HepG2 (cell line): Measurements from ENCODE around the gene LENG1. TPM values are rescaled to one million over a fixed set of nuclear protein-coding genes. Genes with fewer than 3 reads are reported as not detected.
A peak's percentile ranks its signal among the peaks of the same experiment; 100 is the strongest.

Source experiments
- ARHGAP35 ChIP-seq: sonication (generic); formaldehyde crosslinking; IDR thresholded peaks from 2 replicates; pipeline ENCODE4 v1.9.0; 2022; ENCODE audit warnings: mild to moderate bottlenecking, inconsistent platforms, moderate library complexity, missing genetic modification reagents, borderline replicate concordance
- ARNTL ChIP-seq: sonication (generic); formaldehyde crosslinking; IDR thresholded peaks from 2 replicates; pipeline ENCODE4 v1.4.0; 2020; ENCODE audit warnings: mild to moderate bottlenecking, missing genetic modification reagents
- ASH2L ChIP-seq: fragments of 300-600, 200-600 bp; sonication (generic); IDR thresholded peaks from 2 replicates; pipeline ENCODE4 v1.7.0; 2017; ENCODE audit warnings: low read depth, mild to moderate bottlenecking, moderate library complexity, mixed read lengths, low read length; ENCODE audit not compliant: insufficient read length
- BHLHE40 ChIP-seq: IDR thresholded peaks from 2 replicates; pipeline ENCODE4 v1.6.1; 2011; ENCODE audit warnings: low read length, improper control_type of control experiment
- BORCS8-MEF2B ChIP-seq: sonication (generic); formaldehyde crosslinking; IDR thresholded peaks from 2 replicates; pipeline ENCODE4 v1.8.0; 2022; ENCODE audit warnings: mild to moderate bottlenecking, missing genetic modification reagents
- DMAP1 ChIP-seq: IDR thresholded peaks from 2 replicates; pipeline ENCODE4 v1.6.1; 2016
- ERF ChIP-seq: IDR thresholded peaks from 2 replicates; pipeline ENCODE4 v1.6.1; 2018; ENCODE audit warnings: missing biosample characterization, missing genetic modification reagents
- FOXO1 ChIP-seq: sonication (generic); formaldehyde crosslinking; IDR thresholded peaks from 2 replicates; pipeline ENCODE4 v1.4.0; 2020; ENCODE audit warnings: missing genetic modification reagents
- HCFC1 ChIP-seq: fragments of 150-350 bp; IDR thresholded peaks from 2 replicates; pipeline ENCODE4 v1.6.1; 2014; ENCODE audit warnings: low read depth, low read length
- HNRNPL ChIP-seq: fragments of 200-400 bp; formaldehyde crosslinking; IDR thresholded peaks from 2 replicates; pipeline ENCODE4 v1.6.1; 2017; ENCODE audit warnings: mild to moderate bottlenecking, low read depth, low read length
- JUN ChIP-seq: sonication (generic); formaldehyde crosslinking; IDR thresholded peaks from 2 replicates; pipeline ENCODE4 v1.4.0; 2020; ENCODE audit warnings: mild to moderate bottlenecking, missing genetic modification reagents
- KDM2A ChIP-seq: sonication (generic); formaldehyde crosslinking; IDR thresholded peaks from 2 replicates; pipeline ENCODE4 v1.4.0; 2020; ENCODE audit warnings: low read depth, missing genetic modification reagents, borderline replicate concordance
- MXD3 ChIP-seq: IDR thresholded peaks from 2 replicates; pipeline ENCODE4 v1.6.1; 2016; ENCODE audit warnings: mild to moderate bottlenecking, missing biosample characterization, missing genetic modification reagents
- NAIF1 ChIP-seq: sonication (generic); formaldehyde crosslinking; IDR thresholded peaks from 2 replicates; pipeline ENCODE4 v1.5.0; 2020; ENCODE audit warnings: mild to moderate bottlenecking, missing genetic modification reagents, borderline replicate concordance
- NFKBIZ ChIP-seq: IDR thresholded peaks from 2 replicates; pipeline ENCODE4 v1.6.1; 2018; ENCODE audit warnings: missing genetic modification reagents, missing compliant biosample characterization
- PBX2 ChIP-seq: IDR thresholded peaks from 2 replicates; pipeline ENCODE4 v1.6.1; 2016; ENCODE audit warnings: control low read depth
- RBM39 ChIP-seq: fragments of 200-400 bp; formaldehyde crosslinking; IDR thresholded peaks from one replicate; pipeline ENCODE4 v1.6.1; 2018; ENCODE audit warnings: antibody characterized with exemption, mild to moderate bottlenecking, low read depth, low read length; ENCODE audit not compliant: poor library complexity, severe bottlenecking
- RFX3 ChIP-seq: IDR thresholded peaks from 2 replicates; pipeline ENCODE4 v1.6.1; 2016; ENCODE audit warnings: missing biosample characterization, missing genetic modification reagents
- SP5 ChIP-seq: IDR thresholded peaks from 2 replicates; pipeline ENCODE4 v1.6.1; 2016; ENCODE audit warnings: low read depth, borderline replicate concordance
- TBX2 ChIP-seq: sonication (generic); formaldehyde crosslinking; IDR thresholded peaks from 2 replicates; pipeline ENCODE4 v1.5.0; 2020; ENCODE audit warnings: missing genetic modification reagents, mild to moderate bottlenecking, borderline replicate concordance
- TEAD3 ChIP-seq: optimal IDR thresholded peaks from 2 replicates; pipeline ENCODE3; 2016; ENCODE audit warnings: borderline replicate concordance
- ZFY ChIP-seq: sonication (generic); formaldehyde crosslinking; IDR thresholded peaks from 2 replicates; pipeline ENCODE4 v1.4.0; 2020; ENCODE audit warnings: missing genetic modification reagents
- ZNF251 ChIP-seq: sonication (generic); formaldehyde crosslinking; IDR thresholded peaks from 2 replicates; pipeline ENCODE4 v1.9.0; 2021; ENCODE audit warnings: mild to moderate bottlenecking, missing genetic modification reagents
- ZNF317 ChIP-seq: sonication (generic); formaldehyde crosslinking; IDR thresholded peaks from 2 replicates; pipeline ENCODE4 v1.5.0; 2020; ENCODE audit warnings: mild to moderate bottlenecking, missing genetic modification reagents
- ZNF337 ChIP-seq: sonication (generic); formaldehyde crosslinking; IDR thresholded peaks from 2 replicates; pipeline ENCODE4 v1.5.1; 2020; ENCODE audit warnings: missing genetic modification reagents, low read depth, mild to moderate bottlenecking, borderline replicate concordance
- ZNF501 ChIP-seq: sonication (generic); formaldehyde crosslinking; IDR thresholded peaks from 2 replicates; pipeline ENCODE4 v1.5.1; 2020; ENCODE audit warnings: mild to moderate bottlenecking, moderate library complexity, missing genetic modification reagents
- ZNF768 ChIP-seq: sonication (generic); formaldehyde crosslinking; IDR thresholded peaks from 2 replicates; pipeline ENCODE4 v1.4.0; 2020; ENCODE audit warnings: missing genetic modification reagents
- polyA plus RNA-seq, 8 experiments: library from polyadenylated mRNA; depleted of rRNA in 3 of 8; stranded (reverse) in 7 of 8; unstranded in 1 of 8; fragments of >200 nt; fragmentation: Illumina TruSeq in 4 of 8; extraction: Trizol in 4 of 8; gene quantifications; 2 replicates each; pipeline versions ENCODE4 v1.2.1 to v1.2.3, GENCODE V29; 2011 to 2016; ENCODE audit warnings: low read depth in 4 of 8, missing spikeins in 1 of 8, mixed read lengths in 1 of 8; ENCODE audit not compliant: insufficient read depth in 1 of 8
- total RNA-seq, 5 experiments: library from RNA; depleted of rRNA; stranded (reverse); fragments of >200 nt; fragmentation: Illumina TruSeq; extraction: Trizol; gene quantifications; 2 replicates each; pipeline ENCODE4 v1.2.3, GENCODE V29; 2016; ENCODE audit warnings: low read depth in 1 of 5
- TF ChIP-seq, protein P1 (sequence below): sonication (generic); formaldehyde crosslinking; IDR thresholded peaks from 2 replicates; pipeline ENCODE4 v1.5.0; 2020; ENCODE audit warnings: mild to moderate bottlenecking, missing genetic modification reagents, moderate library complexity

The LENG1 gene
- total and polyA plus RNA-seq, 2 of the 13 experiments (the other 11 are each of a cell fraction or from before 2014, with no cell fraction given) = 1.8 to 3.8 TPM

DNA sequence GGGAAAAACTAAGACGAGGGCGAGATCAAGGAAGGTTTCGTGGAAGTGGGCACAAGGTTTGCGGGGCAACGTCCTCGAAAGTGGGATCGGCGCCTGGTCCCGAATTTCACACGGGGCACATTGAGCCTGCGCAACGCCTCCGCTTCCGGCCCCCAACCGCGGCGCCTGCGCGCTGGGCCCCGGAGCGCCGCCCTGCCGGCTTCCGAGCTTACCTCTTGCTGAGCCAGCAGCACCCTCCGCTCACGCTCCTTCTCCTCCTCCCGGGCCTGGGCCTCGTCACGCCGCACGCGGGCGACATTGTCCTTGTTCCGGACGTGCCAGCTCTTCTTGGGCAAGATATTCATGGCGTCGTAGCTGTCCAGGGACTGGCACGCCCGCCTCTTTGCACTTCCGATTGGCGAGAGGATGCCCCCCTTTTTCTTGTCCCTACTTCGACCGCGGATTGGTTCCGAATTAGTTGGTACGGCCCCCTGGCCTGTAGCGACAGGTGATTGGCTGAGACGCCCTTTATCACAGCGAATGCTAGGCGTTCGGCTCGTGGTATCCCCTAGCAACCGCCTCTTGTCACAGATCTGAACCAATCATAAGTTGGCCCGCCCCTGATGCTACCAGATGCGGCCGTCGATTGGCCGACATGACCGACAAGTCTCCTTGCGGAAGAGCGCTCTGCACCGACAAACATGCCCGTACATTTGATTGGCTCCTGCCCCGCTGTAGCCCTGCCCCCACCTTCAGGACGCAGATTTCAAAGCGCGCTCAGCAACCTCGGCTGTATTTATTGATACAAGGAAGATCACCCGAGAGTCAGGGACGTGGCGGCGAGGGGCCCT is at the start of gene LENG1 (continued):
- TF ChIP-seq RBM39 (peak; percentile 77), PBX2 (CRISPR knock-in tag) (peak; percentile 82), ARNTL (CRISPR knock-in tag) (0 out of 2 replicates have a peak, but pooled peaks have one; percentile 37), JUN (CRISPR knock-in tag) (0 out of 2 replicates have a peak, but pooled peaks have one; percentile 32), KDM2A (peak; percentile 72; the same call in 1 of the 2 replicates), TEAD3 (CRISPR knock-in tag) (peak; percentile 51), ZNF501 (CRISPR knock-in tag) (peak; percentile 15; the same call in 1 of the 2 replicates), FOXO1 (CRISPR knock-in tag) (peak; percentile 13; the same call in 1 of the 2 replicates), ARHGAP35 (CRISPR knock-in tag) (peak; percentile 42; the same call in 1 of the 2 replicates), NFKBIZ (0 out of 2 replicates have a peak, but pooled peaks have one; percentile 31), ERF (peak; percentile 64), HCFC1 (peak; percentile 45; the same call in 1 of the 2 replicates), ZNF337 (no peak), SP5 (no peak), BHLHE40 (peak; percentile 48; the same call in 1 of the 2 replicates), ASH2L (peak; percentile 84), BORCS8-MEF2B (CRISPR knock-in tag) (peak; percentile 39; the same call in 1 of the 2 replicates), ZNF768 (CRISPR knock-in tag) (peak; percentile 30; the same call in 1 of the 2 replicates), DMAP1 (CRISPR knock-in tag) (peak; percentile 83; the same call in 1 of the 2 replicates), ZFY (peak; percentile 55), ZNF251 (no peak), TBX2 (peak; percentile 45; the same call in 1 of the 2 replicates), MXD3 (CRISPR knock-in tag) (peak; percentile 41; the same call in 1 of the 2 replicates), NAIF1 (CRISPR knock-in tag) (no peak), RFX3 (CRISPR knock-in tag) (peak; percentile 98), ZNF317 (CRISPR knock-in tag) (peak; percentile 23; the same call in 1 of the 2 replicates), HNRNPL (0 out of 2 replicates have a peak, but pooled peaks have one; percentile 80)
- TF ChIP-seq, protein P1, sequence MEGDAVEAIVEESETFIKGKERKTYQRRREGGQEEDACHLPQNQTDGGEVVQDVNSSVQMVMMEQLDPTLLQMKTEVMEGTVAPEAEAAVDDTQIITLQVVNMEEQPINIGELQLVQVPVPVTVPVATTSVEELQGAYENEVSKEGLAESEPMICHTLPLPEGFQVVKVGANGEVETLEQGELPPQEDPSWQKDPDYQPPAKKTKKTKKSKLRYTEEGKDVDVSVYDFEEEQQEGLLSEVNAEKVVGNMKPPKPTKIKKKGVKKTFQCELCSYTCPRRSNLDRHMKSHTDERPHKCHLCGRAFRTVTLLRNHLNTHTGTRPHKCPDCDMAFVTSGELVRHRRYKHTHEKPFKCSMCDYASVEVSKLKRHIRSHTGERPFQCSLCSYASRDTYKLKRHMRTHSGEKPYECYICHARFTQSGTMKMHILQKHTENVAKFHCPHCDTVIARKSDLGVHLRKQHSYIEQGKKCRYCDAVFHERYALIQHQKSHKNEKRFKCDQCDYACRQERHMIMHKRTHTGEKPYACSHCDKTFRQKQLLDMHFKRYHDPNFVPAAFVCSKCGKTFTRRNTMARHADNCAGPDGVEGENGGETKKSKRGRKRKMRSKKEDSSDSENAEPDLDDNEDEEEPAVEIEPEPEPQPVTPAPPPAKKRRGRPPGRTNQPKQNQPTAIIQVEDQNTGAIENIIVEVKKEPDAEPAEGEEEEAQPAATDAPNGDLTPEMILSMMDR (CRISPR knock-in tag) = peak; percentile 68
